HepG2 (cell line): ENCODE results near the gene RASSF7. TPM values are rescaled to one million over a fixed set of nuclear protein-coding genes. Genes with fewer than 3 reads are reported as not detected.

Experiments
- KAT2B ChIP-seq: fragments of 150-350 bp; IDR thresholded peaks from 2 replicates; pipeline ENCODE4 v1.6.1; 2014; ENCODE audit warnings: low read depth, low read length, borderline replicate concordance
- NPAS2 ChIP-seq: sonication (generic); formaldehyde crosslinking; IDR thresholded peaks from 2 replicates; pipeline ENCODE4 v1.8.0; 2022; ENCODE audit warnings: mild to moderate bottlenecking, missing genetic modification reagents, borderline replicate concordance
- PHF21A ChIP-seq: sonication (generic); formaldehyde crosslinking; IDR thresholded peaks from 2 replicates; pipeline ENCODE4 v1.5.0; 2020; ENCODE audit warnings: mild to moderate bottlenecking, missing genetic modification reagents
- ZBTB21 ChIP-seq: sonication (generic); formaldehyde crosslinking; IDR thresholded peaks from 2 replicates; pipeline ENCODE4 v1.4.0; 2020; ENCODE audit warnings: missing genetic modification reagents
- ZNF296 ChIP-seq: sonication (generic); formaldehyde crosslinking; conservative IDR thresholded peaks from 2 replicates; pipeline ENCODE4 v1.5.0; 2020; ENCODE audit warnings: mild to moderate bottlenecking, missing genetic modification reagents
- ZNF350 ChIP-seq: sonication (generic); formaldehyde crosslinking; IDR thresholded peaks from 2 replicates; pipeline ENCODE4 v1.4.0; 2020; ENCODE audit warnings: mild to moderate bottlenecking, low read depth, missing genetic modification reagents, borderline replicate concordance
- ZNF841 ChIP-seq: sonication (generic); formaldehyde crosslinking; IDR thresholded peaks from 2 replicates; pipeline ENCODE4 v1.8.1; 2023; ENCODE audit warnings: missing genetic modification reagents, borderline replicate concordance
- polyA plus RNA-seq, 8 experiments: library from polyadenylated mRNA; depleted of rRNA in 3 of 8; stranded (reverse) in 7 of 8; unstranded in 1 of 8; fragments of >200 nt; fragmentation: Illumina TruSeq in 4 of 8; extraction: Trizol in 4 of 8; gene quantifications; 2 replicates each; pipeline versions ENCODE4 v1.2.1 to v1.2.3, GENCODE V29; 2011 to 2016; ENCODE audit warnings: low read depth in 4 of 8, missing spikeins in 1 of 8, mixed read lengths in 1 of 8; ENCODE audit not compliant: insufficient read depth in 1 of 8
- total RNA-seq, 5 experiments: library from RNA; depleted of rRNA; stranded (reverse); fragments of >200 nt; fragmentation: Illumina TruSeq; extraction: Trizol; gene quantifications; 2 replicates each; pipeline ENCODE4 v1.2.3, GENCODE V29; 2016; ENCODE audit warnings: low read depth in 1 of 5
- TF ChIP-seq, protein P1 (sequence below), 2 experiments: fragments of 450-650 bp in 1 of 2; sonication (generic) in 1 of 2; formaldehyde crosslinking in 1 of 2; IDR thresholded peaks; 2 replicates each; pipeline versions ENCODE4 v1.6.1 to v1.8.0; 2016 to 2022; ENCODE audit warnings: antibody characterized with exemption in 1 of 2, mild to moderate bottlenecking in 1 of 2, missing genetic modification reagents in 1 of 2
- TF ChIP-seq, protein P2 (sequence below): sonication (generic); formaldehyde crosslinking; IDR thresholded peaks from 2 replicates; pipeline ENCODE4 v1.4.0; 2020; ENCODE audit warnings: missing genetic modification reagents, mild to moderate bottlenecking, borderline replicate concordance
- TF ChIP-seq, protein P3 (sequence below): conservative IDR thresholded peaks from 2 replicates; pipeline ENCODE4 v1.6.1; 2018; ENCODE audit warnings: missing genetic modification reagents
- TF ChIP-seq, protein P4 (sequence below): sonication (generic); formaldehyde crosslinking; IDR thresholded peaks from 2 replicates; pipeline ENCODE4 v1.5.0; 2020; ENCODE audit warnings: mild to moderate bottlenecking, low read depth, missing genetic modification reagents, borderline replicate concordance

Gene RASSF7
- total and polyA plus RNA-seq, 2 of the 13 experiments (the other 11 are each of a cell fraction or from before 2014, with no cell fraction given) = 20.2 to 28.6 TPM

DNA sequence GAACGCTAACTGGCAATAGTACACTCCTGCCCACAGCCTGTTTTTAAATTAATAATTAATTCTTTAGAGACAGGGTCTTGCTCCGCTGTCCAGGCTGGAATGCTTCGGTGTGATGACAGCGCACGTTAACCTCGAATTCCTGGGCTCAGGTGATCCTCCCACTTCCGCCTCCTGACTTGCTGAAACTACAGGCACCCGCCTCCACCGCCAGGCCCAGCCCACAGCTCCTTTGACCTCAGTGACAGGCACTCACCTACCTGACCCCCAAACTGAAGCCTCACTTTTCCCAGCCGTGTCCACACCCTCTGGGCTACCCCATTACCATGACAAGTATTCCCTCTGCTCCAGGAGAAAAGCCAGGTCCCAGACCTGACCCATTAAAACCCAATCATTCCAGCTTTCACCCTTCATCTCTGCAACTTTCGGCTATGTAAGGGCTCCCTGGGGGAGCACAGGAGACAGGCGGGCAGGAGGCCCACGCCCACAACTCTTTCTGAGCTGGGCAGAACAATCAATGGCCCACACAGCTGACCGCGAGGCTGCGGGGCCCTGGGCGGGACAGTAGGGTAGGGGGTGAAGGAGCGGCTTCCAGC, 962 bp upstream of the RASSF7 start (continued):
- TF ChIP-seq, protein P1, sequence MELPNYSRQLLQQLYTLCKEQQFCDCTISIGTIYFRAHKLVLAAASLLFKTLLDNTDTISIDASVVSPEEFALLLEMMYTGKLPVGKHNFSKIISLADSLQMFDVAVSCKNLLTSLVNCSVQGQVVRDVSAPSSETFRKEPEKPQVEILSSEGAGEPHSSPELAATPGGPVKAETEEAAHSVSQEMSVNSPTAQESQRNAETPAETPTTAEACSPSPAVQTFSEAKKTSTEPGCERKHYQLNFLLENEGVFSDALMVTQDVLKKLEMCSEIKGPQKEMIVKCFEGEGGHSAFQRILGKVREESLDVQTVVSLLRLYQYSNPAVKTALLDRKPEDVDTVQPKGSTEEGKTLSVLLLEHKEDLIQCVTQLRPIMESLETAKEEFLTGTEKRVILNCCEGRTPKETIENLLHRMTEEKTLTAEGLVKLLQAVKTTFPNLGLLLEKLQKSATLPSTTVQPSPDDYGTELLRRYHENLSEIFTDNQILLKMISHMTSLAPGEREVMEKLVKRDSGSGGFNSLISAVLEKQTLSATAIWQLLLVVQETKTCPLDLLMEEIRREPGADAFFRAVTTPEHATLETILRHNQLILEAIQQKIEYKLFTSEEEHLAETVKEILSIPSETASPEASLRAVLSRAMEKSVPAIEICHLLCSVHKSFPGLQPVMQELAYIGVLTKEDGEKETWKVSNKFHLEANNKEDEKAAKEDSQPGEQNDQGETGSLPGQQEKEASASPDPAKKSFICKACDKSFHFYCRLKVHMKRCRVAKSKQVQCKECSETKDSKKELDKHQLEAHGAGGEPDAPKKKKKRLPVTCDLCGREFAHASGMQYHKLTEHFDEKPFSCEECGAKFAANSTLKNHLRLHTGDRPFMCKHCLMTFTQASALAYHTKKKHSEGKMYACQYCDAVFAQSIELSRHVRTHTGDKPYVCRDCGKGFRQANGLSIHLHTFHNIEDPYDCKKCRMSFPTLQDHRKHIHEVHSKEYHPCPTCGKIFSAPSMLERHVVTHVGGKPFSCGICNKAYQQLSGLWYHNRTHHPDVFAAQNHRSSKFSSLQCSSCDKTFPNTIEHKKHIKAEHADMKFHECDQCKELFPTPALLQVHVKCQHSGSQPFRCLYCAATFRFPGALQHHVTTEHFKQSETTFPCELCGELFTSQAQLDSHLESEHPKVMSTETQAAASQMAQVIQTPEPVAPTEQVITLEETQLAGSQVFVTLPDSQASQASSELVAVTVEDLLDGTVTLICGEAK (IDR thresholded peaks at IDR 0.05) = no peak
- TF ChIP-seq, protein P1 (CRISPR knock-in tag; IDR thresholded peaks at IDR 0.05) = no peak
- no peak for TF ChIP-seq ZNF841 (CRISPR knock-in tag)
- peak; percentile 74 for TF ChIP-seq PHF21A (CRISPR knock-in tag)
- TF ChIP-seq, protein P2, sequence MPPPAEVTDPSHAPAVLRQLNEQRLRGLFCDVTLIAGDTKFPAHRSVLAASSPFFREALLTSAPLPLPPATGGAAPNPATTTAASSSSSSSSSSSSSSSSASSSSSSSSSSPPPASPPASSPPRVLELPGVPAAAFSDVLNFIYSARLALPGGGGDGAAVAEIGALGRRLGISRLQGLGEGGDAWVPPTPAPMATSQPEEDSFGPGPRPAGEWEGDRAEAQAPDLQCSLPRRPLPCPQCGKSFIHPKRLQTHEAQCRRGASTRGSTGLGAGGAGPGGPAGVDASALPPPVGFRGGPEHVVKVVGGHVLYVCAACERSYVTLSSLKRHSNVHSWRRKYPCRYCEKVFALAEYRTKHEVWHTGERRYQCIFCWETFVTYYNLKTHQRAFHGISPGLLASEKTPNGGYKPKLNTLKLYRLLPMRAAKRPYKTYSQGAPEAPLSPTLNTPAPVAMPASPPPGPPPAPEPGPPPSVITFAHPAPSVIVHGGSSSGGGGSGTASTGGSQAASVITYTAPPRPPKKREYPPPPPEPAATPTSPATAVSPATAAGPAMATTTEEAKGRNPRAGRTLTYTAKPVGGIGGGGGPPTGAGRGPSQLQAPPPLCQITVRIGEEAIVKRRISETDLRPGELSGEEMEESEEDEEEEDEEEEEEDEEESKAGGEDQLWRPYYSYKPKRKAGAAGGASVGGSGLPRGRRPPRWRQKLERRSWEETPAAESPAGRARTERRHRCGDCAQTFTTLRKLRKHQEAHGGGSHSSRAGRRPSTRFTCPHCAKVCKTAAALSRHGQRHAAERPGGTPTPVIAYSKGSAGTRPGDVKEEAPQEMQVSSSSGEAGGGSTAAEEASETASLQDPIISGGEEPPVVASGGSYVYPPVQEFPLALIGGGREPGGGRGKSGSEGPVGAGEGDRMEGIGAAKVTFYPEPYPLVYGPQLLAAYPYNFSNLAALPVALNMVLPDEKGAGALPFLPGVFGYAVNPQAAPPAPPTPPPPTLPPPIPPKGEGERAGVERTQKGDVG (CRISPR knock-in tag) = peak; percentile 55; the same call in 1 of the 2 replicates
- no peak for TF ChIP-seq ZBTB21
- no peak for TF ChIP-seq NPAS2
- TF ChIP-seq, protein P3, sequence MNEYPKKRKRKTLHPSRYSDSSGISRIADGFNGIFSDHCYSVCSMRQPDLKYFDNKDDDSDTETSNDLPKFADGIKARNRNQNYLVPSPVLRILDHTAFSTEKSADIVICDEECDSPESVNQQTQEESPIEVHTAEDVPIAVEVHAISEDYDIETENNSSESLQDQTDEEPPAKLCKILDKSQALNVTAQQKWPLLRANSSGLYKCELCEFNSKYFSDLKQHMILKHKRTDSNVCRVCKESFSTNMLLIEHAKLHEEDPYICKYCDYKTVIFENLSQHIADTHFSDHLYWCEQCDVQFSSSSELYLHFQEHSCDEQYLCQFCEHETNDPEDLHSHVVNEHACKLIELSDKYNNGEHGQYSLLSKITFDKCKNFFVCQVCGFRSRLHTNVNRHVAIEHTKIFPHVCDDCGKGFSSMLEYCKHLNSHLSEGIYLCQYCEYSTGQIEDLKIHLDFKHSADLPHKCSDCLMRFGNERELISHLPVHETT = no peak
- TF ChIP-seq, protein P4, sequence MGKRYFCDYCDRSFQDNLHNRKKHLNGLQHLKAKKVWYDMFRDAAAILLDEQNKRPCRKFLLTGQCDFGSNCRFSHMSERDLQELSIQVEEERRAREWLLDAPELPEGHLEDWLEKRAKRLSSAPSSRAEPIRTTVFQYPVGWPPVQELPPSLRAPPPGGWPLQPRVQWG (CRISPR knock-in tag) = no peak
- no peak for TF ChIP-seq KAT2B
- peak; percentile 66; the same call in 1 of the 2 replicates for TF ChIP-seq ZNF350
- TF ChIP-seq ZNF296 = no peak
